HepG2 (cell line): ENCODE results near the gene P3H3. TPM values are rescaled to one million over a fixed set of nuclear protein-coding genes. Genes with fewer than 3 reads are reported as not detected.

Source experiments
- ATAC-seq: fragments of 200-7000 bp; cut with Tn5 transposase; 3 replicates; pipeline ENCODE4 v1.9.1; 2020; ENCODE audit warnings: mild to moderate bottlenecking, moderate library complexity
- BruUV-seq: library from RNA; stranded (reverse); fragments of 400-500 nt; replicated peaks from 2 replicates; lab custom pipeline; 2021; lab: Mats Ljungman, UMichigan
- CTCF ChIA-PET: fragments of 300-600 bp; formaldehyde crosslinking; extraction: SDS; loops from one replicate; lab custom pipeline; 2021; ENCODE audit warnings: low total read pairs, inconsistent platforms, low intra/inter-chr PET ratio; lab: Yijun Ruan, JAX
- POLR2A ChIA-PET: fragments of 350-600 bp; sonication (Branson Sonifier 250); formaldehyde crosslinking; loops from one replicate; lab custom pipeline; 2020; ENCODE audit warnings: antibody characterized with exemption, inconsistent platforms; lab: Yijun Ruan, JAX
- DNase-seq: peaks from one replicate; pipeline ENCODE4 v3.0.0-alpha.2; 2015; ENCODE audit warnings: low spot score
- FAIRE-seq: peaks from 3 replicates; lab custom pipeline; 2011; peaks lifted over from hg19 to GRCh38; lab: Jason Lieb, UNC
- H2AFZ ChIP-seq: one replicate; pipeline ENCODE4 v1.6.1; 2011; ENCODE audit warnings: low read length, inconsistent platforms
- H3K27ac ChIP-seq: fragments of 300-600 bp; 3 replicates; pipeline ENCODE4 v1.8.0; 2011; ENCODE audit warnings: mixed run types, mild to moderate bottlenecking, mixed read lengths, low read length, inconsistent platforms; ENCODE audit not compliant: insufficient read depth; ENCODE audit errors: extremely low read length
- H3K27me3 ChIP-seq, 2 experiments: fragments of 200-600 bp in 1 of 2; 2 replicates in 1 of 2; 3 replicates in 1 of 2; pipeline versions ENCODE4 v1.6.0 to v1.8.0; 2011; ENCODE audit warnings: low read length in 2 of 2, mild to moderate bottlenecking in 2 of 2, moderate library complexity in 2 of 2, inconsistent platforms in 1 of 2; ENCODE audit not compliant: insufficient read depth in 2 of 2, control insufficient read depth in 1 of 2
- H3K36me3 ChIP-seq, 2 experiments: fragments of 200-600 bp in 1 of 2; replicated peaks in 1 of 2; 2 replicates in 1 of 2; 3 replicates in 1 of 2; pipeline versions ENCODE4 v1.5.1 to v1.8.0; 2011; ENCODE audit warnings: low read length in 2 of 2, inconsistent platforms in 1 of 2; ENCODE audit not compliant: insufficient read depth in 2 of 2, control insufficient read depth in 1 of 2
- H3K4me1 ChIP-seq: 2 replicates; pipeline ENCODE4 v1.5.1; 2012; ENCODE audit warnings: low read length, inconsistent platforms; ENCODE audit not compliant: insufficient read depth
- H3K4me2 ChIP-seq: 2 replicates; pipeline ENCODE4 v1.6.0; 2011; ENCODE audit warnings: low read depth, low read length, inconsistent platforms
- H3K4me3 ChIP-seq, 3 experiments: fragments of 200-600 bp in 1 of 3; sonication (generic), shearing (Covaris generic) in 1 of 3; replicated peaks in 1 of 3; 2 replicates each; pipeline ENCODE4 v1.5.1; 2011 to 2016; ENCODE audit warnings: low read length in 3 of 3, inconsistent platforms in 2 of 3, low read depth in 2 of 3, mild to moderate bottlenecking in 2 of 3, control low read depth in 1 of 3, mixed read lengths in 1 of 3; ENCODE audit not compliant: insufficient read depth in 1 of 3
- H3K79me2 ChIP-seq: one replicate; pipeline ENCODE4 v1.6.1; 2011; ENCODE audit warnings: low read length, inconsistent platforms; ENCODE audit not compliant: insufficient read depth
- H3K9ac ChIP-seq: 2 replicates; pipeline ENCODE4 v1.6.0; 2011; ENCODE audit warnings: mild to moderate bottlenecking, low read depth, low read length, inconsistent platforms; ENCODE audit not compliant: insufficient read depth
- H3K9me3 ChIP-seq: 2 replicates; pipeline ENCODE4 v1.5.1; 2012; ENCODE audit warnings: mild to moderate bottlenecking, low read length
- H4K20me1 ChIP-seq: 2 replicates; pipeline ENCODE4 v1.6.0; 2011; ENCODE audit warnings: inconsistent platforms, mild to moderate bottlenecking, low read length, moderate library complexity; ENCODE audit not compliant: insufficient read depth
- ETV6 ChIP-seq: sonication (generic); formaldehyde crosslinking; conservative IDR thresholded peaks from 2 replicates; pipeline ENCODE4 v1.4.0; 2020; ENCODE audit warnings: missing genetic modification reagents
- PBX2 ChIP-seq: IDR thresholded peaks from 2 replicates; pipeline ENCODE4 v1.6.1; 2016; ENCODE audit warnings: control low read depth
- PHF5A ChIP-seq: IDR thresholded peaks from one replicate; pipeline ENCODE4 v1.6.1; 2018; ENCODE audit warnings: low read depth, missing genetic modification reagents; ENCODE audit not compliant: unreplicated experiment
- SIN3B ChIP-seq: fragments of 150-350 bp; IDR thresholded peaks from 2 replicates; pipeline ENCODE4 v1.6.1; 2014; ENCODE audit warnings: low read length
- THAP7 ChIP-seq: sonication (generic); formaldehyde crosslinking; IDR thresholded peaks from 2 replicates; pipeline ENCODE4 v1.8.1; 2023; ENCODE audit warnings: mild to moderate bottlenecking, missing genetic modification reagents
- TOPORS ChIP-seq: sonication (generic); formaldehyde crosslinking; IDR thresholded peaks from 2 replicates; pipeline ENCODE4 v1.8.0; 2023; ENCODE audit warnings: mild to moderate bottlenecking, missing genetic modification reagents
- ZFP36L1 ChIP-seq: sonication (generic); formaldehyde crosslinking; IDR thresholded peaks from 2 replicates; pipeline ENCODE4 v1.8.0; 2022; ENCODE audit warnings: mild to moderate bottlenecking, missing genetic modification reagents, moderate library complexity
- ZNF720 ChIP-seq: sonication (generic); formaldehyde crosslinking; IDR thresholded peaks from 2 replicates; pipeline ENCODE4 v1.4.0; 2020; ENCODE audit warnings: missing genetic modification reagents
- ZNF780A ChIP-seq: sonication (generic); formaldehyde crosslinking; IDR thresholded peaks from 2 replicates; pipeline ENCODE4 v1.8.0; 2022; ENCODE audit warnings: mild to moderate bottlenecking, missing genetic modification reagents, moderate library complexity
- ZNF891 ChIP-seq: sonication (generic); formaldehyde crosslinking; IDR thresholded peaks from 2 replicates; pipeline ENCODE4 v1.5.0; 2020; ENCODE audit warnings: mild to moderate bottlenecking, missing genetic modification reagents
- ZSCAN21 ChIP-seq: sonication (generic); formaldehyde crosslinking; IDR thresholded peaks from 2 replicates; pipeline ENCODE4 v1.8.0; 2022; ENCODE audit warnings: mild to moderate bottlenecking, missing genetic modification reagents, moderate library complexity, borderline replicate concordance
- WGBS: methylation state at CpG from one replicate; pipeline ENCODE4 v1.1.6; 2017; ENCODE audit warnings: low lambda C conversion rate; 5-methylcytosine and 5-hydroxymethylcytosine counted together
- in situ Hi-C: cut with HindIII; loops from 2 replicates; pipeline ENCODE4 v1.10.0; 2017; ENCODE audit warnings: low pct_unique_long_range_greater_than_20kb; ENCODE audit not compliant: extremely low pct_ligation_motif_present
- intact Hi-C: fragments of 100-400 bp; cut with micrococcal nuclease; formaldehyde crosslinking; loops from one replicate; pipeline ENCODE4 v1.10.0; 2022; ENCODE audit not compliant: unreplicated experiment
- polyA plus RNA-seq, 8 experiments: library from polyadenylated mRNA; depleted of rRNA in 3 of 8; stranded (reverse) in 7 of 8; unstranded in 1 of 8; fragments of >200 nt; fragmentation: Illumina TruSeq in 4 of 8; extraction: Trizol in 4 of 8; gene quantifications; 2 replicates each; pipeline versions ENCODE4 v1.2.1 to v1.2.3, GENCODE V29; 2011 to 2016; ENCODE audit warnings: low read depth in 4 of 8, missing spikeins in 1 of 8, mixed read lengths in 1 of 8; ENCODE audit not compliant: insufficient read depth in 1 of 8
- total RNA-seq, 5 experiments: library from RNA; depleted of rRNA; stranded (reverse); fragments of >200 nt; fragmentation: Illumina TruSeq; extraction: Trizol; gene quantifications; 2 replicates each; pipeline ENCODE4 v1.2.3, GENCODE V29; 2016; ENCODE audit warnings: low read depth in 1 of 5

P3H3 gene
- total and polyA plus RNA-seq, 2 of the 13 experiments (the other 11 are each of a cell fraction or from before 2014, with no cell fraction given) = 20.1 to 20.5 TPM

DNA sequence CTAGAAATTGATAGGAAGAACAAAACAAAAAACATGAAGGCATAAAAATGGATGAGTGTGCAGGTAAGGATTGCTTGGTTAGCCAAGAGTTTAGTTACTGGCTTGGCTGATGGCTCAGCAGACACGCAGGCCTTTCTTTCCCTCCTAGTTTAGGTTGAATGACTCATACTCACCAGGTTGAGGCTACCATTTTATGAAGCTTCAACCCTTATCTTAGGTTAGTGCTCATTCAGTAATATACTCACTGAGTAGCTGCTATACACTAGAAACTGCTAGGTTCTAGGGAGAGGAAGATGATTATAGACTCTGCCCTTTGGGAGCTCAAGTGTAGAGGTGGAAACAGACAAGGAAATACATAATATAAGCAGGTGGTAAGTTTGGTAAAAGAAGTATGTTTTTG lies 6.0 kb downstream of the P3H3 start:
- CTCF ChIA-PET = no interaction called here
- BruUV-seq = no TSS peak
- FAIRE-seq (no peak), ATAC-seq (no peak), DNase-seq (no peak)
- Histone ChIP-seq H3K9me3 (no peaks in the 10 kb centered on the region), H3K9ac (no peak overlapping the region), H3K4me2 (no peak overlapping the region), H3K79me2 (peaks cover 3% of the 10 kb centered on the region), H3K27me3 (no peaks in the 10 kb centered on the region), H2AFZ (no peak overlapping the region), H3K4me3 (no peak overlapping the region), H3K27ac (no peak overlapping the region), H4K20me1 (no peaks in the 10 kb centered on the region), H3K36me3 (peaks cover 18 to 45% of the 10 kb centered on the region in 2 experiments; a peak in 4 of 5 replicates), H3K4me1 (peaks cover 14% of the 10 kb centered on the region)
- TF ChIP-seq TOPORS (no peak), ZFP36L1 (CRISPR knock-in tag) (no peak), THAP7 (CRISPR knock-in tag) (no peak), PBX2 (CRISPR knock-in tag) (no peak), ZSCAN21 (no peak), ZNF780A (CRISPR knock-in tag) (no peak), ZNF720 (CRISPR knock-in tag) (no peak), PHF5A (CRISPR knock-in tag) (no peak), ETV6 (CRISPR knock-in tag) (no peak), SIN3B (no peak), ZNF891 (CRISPR knock-in tag) (no peak)
- POLR2A ChIA-PET = interaction anchor here (1.8 to 1.9 kb wide), 2 partner anchors 18 to 81 kb away, joined by 4 to 9 read pairs; partner anchors contain the start of genes CDCA3, MLF2 and USP5
- in situ Hi-C loops = no loop called here
- intact Hi-C loops = no loop called here
- 91% methylated on average over 1 of the region's 1 CpG for WGBS
